ENCODE measurements around the gene CRIM1.

The CRIM1 gene

GRCh38 chr2:36410681-36411080 lies 55.1 kb downstream of the CRIM1 start:
- no peaks in the 10 kb centered on the region for H3K9me3 ChIP-seq
- H3K27me3 ChIP-seq = peaks cover 2% of the 10 kb centered on the region
- no peak overlapping the region for H3K4me3 ChIP-seq (ENCODE audit: low read depth in 1 of 2, low read length in 1 of 2)
- no peaks in the 10 kb centered on the region for H3K4me1 ChIP-seq (ENCODE audit: control insufficient read depth in 1 of 2, insufficient read depth in 1 of 2, low read depth in 1 of 2, low read length in 1 of 2)
- no peak for TF ChIP-seq CTCF (IDR thresholded peaks at IDR 0.05)
- no peaks in the 10 kb centered on the region for H3K36me3 ChIP-seq
- no peak overlapping the region for H3K27ac ChIP-seq

DNA sequence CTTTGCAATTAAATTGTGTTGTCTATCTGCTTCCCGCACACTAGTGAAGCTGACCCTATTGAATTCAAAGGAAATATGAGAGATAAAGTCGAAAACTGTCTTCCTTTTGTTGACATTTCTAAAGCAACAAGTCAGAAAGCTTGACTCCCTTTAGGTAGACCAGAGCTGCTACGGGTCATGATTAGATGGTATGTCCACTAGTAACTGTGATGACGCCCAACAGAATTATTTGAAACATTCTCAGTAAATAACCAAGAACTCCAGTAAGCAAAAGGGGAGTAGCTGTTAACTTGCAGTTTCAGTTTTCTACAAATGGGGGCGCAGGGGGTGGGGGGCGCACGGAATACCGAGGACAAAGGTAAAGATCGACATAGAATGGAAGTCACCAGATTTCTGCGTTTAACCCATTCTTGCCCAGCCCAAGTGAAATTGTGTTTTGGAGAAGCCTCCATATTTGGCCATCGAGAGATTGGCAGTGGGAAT lies 56.4 kb downstream of the CRIM1 start:
- H3K9me3 ChIP-seq = no peaks in the 10 kb centered on the region
- TF ChIP-seq CTCF (IDR thresholded peaks at IDR 0.05) = no peak
- no peak overlapping the region for H3K27ac ChIP-seq
- no peak overlapping the region for H3K4me3 ChIP-seq (ENCODE audit: low read depth in 1 of 2, low read length in 1 of 2)
- H3K36me3 ChIP-seq = no peaks in the 10 kb centered on the region
- peaks cover 2% of the 10 kb centered on the region for H3K27me3 ChIP-seq
- H3K4me1 ChIP-seq (ENCODE audit: control insufficient read depth in 1 of 2, insufficient read depth in 1 of 2, low read depth in 1 of 2, low read length in 1 of 2) = no peaks in the 10 kb centered on the region

DNA sequence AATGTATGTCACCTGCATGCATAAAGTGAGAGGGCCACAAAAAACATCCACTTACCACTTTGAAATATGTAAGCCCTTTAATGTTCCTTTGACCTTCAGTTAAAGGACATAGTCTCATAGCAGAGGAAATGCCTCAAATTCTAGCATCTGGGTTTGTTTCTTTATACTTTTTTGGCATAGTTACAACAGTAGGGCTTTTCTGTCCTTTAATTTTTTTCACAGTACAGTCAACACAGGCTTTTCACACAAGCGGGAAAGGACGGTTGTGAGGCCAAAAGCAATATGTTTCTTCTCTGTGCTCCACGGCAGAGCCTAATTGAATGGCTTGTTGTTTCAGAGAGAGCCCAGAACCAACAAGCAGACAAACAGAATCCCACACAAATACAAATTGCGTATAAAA lies 57.6 kb downstream of the CRIM1 start:
- no peak for TF ChIP-seq CTCF (IDR thresholded peaks at IDR 0.05)

DNA sequence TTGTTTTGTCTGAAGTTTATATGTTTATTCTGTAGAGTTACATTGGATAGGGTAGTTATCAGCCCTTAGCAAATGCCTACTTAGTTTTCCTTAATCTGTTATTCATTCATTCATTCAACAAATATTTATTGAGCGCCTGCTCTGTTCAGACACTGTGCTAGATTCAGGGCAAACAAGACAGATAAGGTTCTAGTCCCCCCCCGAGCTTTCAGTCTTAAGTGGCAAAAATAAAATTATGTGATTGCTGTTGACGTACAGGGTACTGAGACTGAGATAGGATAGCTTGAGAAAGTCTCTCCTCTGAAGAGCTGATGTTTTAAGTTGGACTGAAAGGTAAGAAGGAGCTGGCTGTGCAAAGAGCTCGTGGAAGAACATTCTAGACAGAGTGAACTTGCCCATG lies 58.7 kb downstream of the CRIM1 start:
- H3K9me3 ChIP-seq = no peaks in the 10 kb centered on the region
- no peaks in the 10 kb centered on the region for H3K4me1 ChIP-seq (ENCODE audit: control insufficient read depth in 1 of 2, insufficient read depth in 1 of 2, low read depth in 1 of 2, low read length in 1 of 2)
- no peaks in the 10 kb centered on the region for H3K36me3 ChIP-seq
- no peaks in the 10 kb centered on the region for H3K27me3 ChIP-seq
- H3K27ac ChIP-seq = no peak overlapping the region
- H3K4me3 ChIP-seq (ENCODE audit: low read depth in 1 of 2, low read length in 1 of 2) = no peak overlapping the region
- no peak for TF ChIP-seq CTCF (IDR thresholded peaks at IDR 0.05)

More for the DNA sequence above, 57.6 kb downstream of the CRIM1 start:
- H3K36me3 ChIP-seq = no peaks in the 10 kb centered on the region
- H3K27me3 ChIP-seq = peaks cover 2% of the 10 kb centered on the region
- H3K4me1 ChIP-seq (ENCODE audit: control insufficient read depth in 1 of 2, insufficient read depth in 1 of 2, low read depth in 1 of 2, low read length in 1 of 2) = no peaks in the 10 kb centered on the region
- no peak overlapping the region for H3K27ac ChIP-seq
- H3K4me3 ChIP-seq (ENCODE audit: low read depth in 1 of 2, low read length in 1 of 2) = no peak overlapping the region
- no peaks in the 10 kb centered on the region for H3K9me3 ChIP-seq

GRCh38 chr2:36415381-36416022 lies 59.9 kb downstream of the CRIM1 start:
- no peaks in the 10 kb centered on the region for H3K27me3 ChIP-seq
- no peak overlapping the region for H3K4me3 ChIP-seq (ENCODE audit: low read depth in 1 of 2, low read length in 1 of 2)
- no peaks in the 10 kb centered on the region for H3K36me3 ChIP-seq
- no peaks in the 10 kb centered on the region for H3K9me3 ChIP-seq
- TF ChIP-seq CTCF (IDR thresholded peaks at IDR 0.05) = no peak
- H3K27ac ChIP-seq = no peak overlapping the region
- no peaks in the 10 kb centered on the region for H3K4me1 ChIP-seq (ENCODE audit: control insufficient read depth in 1 of 2, insufficient read depth in 1 of 2, low read depth in 1 of 2, low read length in 1 of 2)

Data from neutrophil (primary cell).